Measurements from ENCODE around the gene ATG16L1. TPM values are rescaled to one million over a fixed set of nuclear protein-coding genes. Genes with fewer than 3 reads are reported as not detected.
A peak's percentile ranks its signal among the peaks of the same experiment; 100 is the strongest.

Gene ATG16L1
- 26.6 and 30.6 TPM in 2 replicates for total RNA-seq (2014; rRNA removed; shearing (Covaris generic))

GRCh38 chr2:233251306-233252116, at the start of gene ATG16L1:
Gene ATG16L1 (plus strand): TSS chr2:233251673. CDS start chr2:233251828, 155 bp downstream.
- DNase-seq (ENCODE audit: low spot score), result peak; percentile 93

GRCh38 chr2:233202531-233202944, 48.9 kb upstream of the ATG16L1 start:
- DNase-seq (ENCODE audit: low spot score), result no peak

GRCh38 chr2:233203060-233203459, 48.4 kb upstream of the ATG16L1 start:
- no peak for DNase-seq (ENCODE audit: low spot score)

GRCh38 chr2:233204286-233204936, 47.1 kb upstream of the ATG16L1 start:
- no peak for DNase-seq (ENCODE audit: low spot score)

- DNase-seq (ENCODE audit: low spot score), result no peak
Measured at GRCh38 chr2:233208382-233209116, 42.9 kb upstream of the ATG16L1 start.

GRCh38 chr2:233209117-233209532, 42.3 kb upstream of the ATG16L1 start:
- no peak for DNase-seq (ENCODE audit: low spot score)

GRCh38 chr2:233209533-233210171, 41.8 kb upstream of the ATG16L1 start:
- DNase-seq (ENCODE audit: low spot score), result peak; percentile 77

GRCh38 chr2:233210281-233210680, 41.2 kb upstream of the ATG16L1 start:
- DNase-seq (ENCODE audit: low spot score), result no peak

- DNase-seq (ENCODE audit: low spot score), result peak; percentile 91
Measured at GRCh38 chr2:233210843-233211547, 40.5 kb upstream of the ATG16L1 start.

- no peak for DNase-seq (ENCODE audit: low spot score)
Measured at GRCh38 chr2:233211548-233211895, 40.0 kb upstream of the ATG16L1 start.

- DNase-seq (ENCODE audit: low spot score), result no peak
Measured at GRCh38 chr2:233213011-233213410, 38.5 kb upstream of the ATG16L1 start.

GRCh38 chr2:233213975-233214374, 37.5 kb upstream of the ATG16L1 start:
- no peak for DNase-seq (ENCODE audit: low spot score)

- DNase-seq (ENCODE audit: low spot score), result no peak
Measured at GRCh38 chr2:233217892-233218377, 33.5 kb upstream of the ATG16L1 start.

- DNase-seq (ENCODE audit: low spot score), result no peak
Measured at GRCh38 chr2:233218836-233219235, 32.6 kb upstream of the ATG16L1 start.

GRCh38 chr2:233219848-233220247, 31.6 kb upstream of the ATG16L1 start:
- no peak for DNase-seq (ENCODE audit: low spot score)

GRCh38 chr2:233221378-233222063, 30.0 kb upstream of the ATG16L1 start:
- DNase-seq (ENCODE audit: low spot score), result no peak

GRCh38 chr2:233223059-233223894, 28.2 kb upstream of the ATG16L1 start:
- DNase-seq (ENCODE audit: low spot score), result no peak

GRCh38 chr2:233225230-233226068, 26.0 kb upstream of the ATG16L1 start:
- no peak for DNase-seq (ENCODE audit: low spot score)

Measured in H4 (cell line).